GM21576 (cell line): Measurements from ENCODE around the gene REM2.

Source experiments
- ATAC-seq: cut with Tn5 transposase; IDR thresholded peaks from one replicate; pipeline ENCODE4 v1.9.1; 2021; ENCODE audit warnings: mild to moderate bottlenecking, moderate library complexity; ENCODE audit not compliant: unreplicated experiment

The REM2 gene

DNA sequence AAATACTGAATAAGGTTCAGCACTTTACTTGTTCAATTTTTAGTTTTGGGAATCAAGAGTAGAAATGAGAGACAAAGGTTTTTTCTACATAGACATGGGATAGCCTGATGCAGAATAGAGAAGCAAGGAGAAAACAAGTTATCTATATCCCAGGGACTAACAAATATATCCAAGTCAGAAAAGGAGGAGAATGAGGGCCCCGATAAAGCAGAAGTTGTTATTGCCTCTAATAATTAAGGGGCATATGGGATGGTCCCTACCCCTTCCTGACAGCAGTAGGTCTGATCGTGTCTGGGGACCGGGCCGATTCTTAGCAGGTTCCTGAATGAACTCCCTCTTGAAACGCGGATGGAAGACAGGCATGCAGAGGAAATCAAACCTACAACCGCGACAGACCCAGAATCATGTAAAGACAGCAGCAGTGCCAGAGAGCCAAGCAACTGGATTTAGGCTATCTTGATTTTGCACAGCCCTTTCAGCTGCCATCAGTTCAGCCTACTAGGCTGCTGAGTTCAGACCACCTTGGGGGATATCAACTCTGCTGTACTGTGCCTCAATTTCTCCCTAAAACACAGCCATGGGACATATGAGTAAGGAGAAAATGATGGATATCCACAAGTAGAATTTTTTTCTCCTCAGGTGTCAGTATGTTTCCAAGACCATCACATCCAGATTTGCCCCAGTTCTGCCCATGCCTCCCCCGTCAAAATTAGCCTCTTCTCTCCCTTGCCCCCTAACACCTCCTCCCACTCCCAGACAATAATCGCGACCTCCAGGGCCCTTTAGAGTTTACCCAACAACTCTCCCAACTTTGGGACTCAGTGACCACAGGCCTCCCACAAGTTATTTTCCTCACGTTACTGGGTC lies 45.4 kb downstream of the REM2 start:
- no peak for ATAC-seq

DNA sequence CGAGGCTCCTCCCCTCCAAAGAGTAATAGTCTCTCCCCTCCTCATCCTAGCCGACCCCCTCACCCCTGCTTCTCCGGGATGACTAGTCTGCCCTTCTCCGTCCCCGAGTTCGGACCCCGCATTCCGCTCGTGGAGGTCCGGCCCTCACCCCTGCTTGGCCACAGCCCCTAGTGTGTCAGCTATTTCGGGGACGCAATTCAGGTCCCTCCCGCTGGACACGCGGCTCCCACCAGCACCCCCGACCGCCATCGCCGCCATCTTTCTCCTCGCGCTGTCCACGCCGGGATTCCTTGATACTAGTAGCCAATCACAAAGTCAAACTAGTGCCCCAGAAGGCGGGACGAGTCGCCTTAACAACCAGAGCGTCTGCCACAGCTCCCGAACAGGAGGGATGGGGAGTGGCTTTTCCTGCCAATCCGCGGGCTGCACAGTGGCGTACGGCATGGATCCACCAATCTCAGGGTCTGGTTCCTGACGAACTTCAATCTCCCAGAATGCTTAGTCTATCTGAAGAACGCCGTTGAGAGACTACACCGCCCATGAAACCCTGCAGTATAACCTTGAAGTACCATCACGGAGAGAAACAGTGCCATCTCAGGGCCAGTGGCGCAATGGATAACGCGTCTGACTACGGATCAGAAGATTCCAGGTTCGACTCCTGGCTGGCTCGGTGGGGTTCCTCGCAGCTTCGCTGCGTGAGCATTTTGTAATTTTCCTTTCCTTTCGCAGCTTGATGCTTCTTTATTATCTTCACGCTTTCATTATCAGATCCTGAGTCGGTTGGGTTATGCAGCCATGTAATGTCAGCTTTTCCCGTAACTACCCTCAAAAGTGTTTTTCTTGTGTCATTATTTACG lies 46.3 kb downstream of the REM2 start, which contains the start of gene PRMT5:
Gene PRMT5, minus strand, starts transcription at position 273 of the 857 bp plus-strand sequence. Its CDS starts 15 bp downstream, at position 258.
- peak; percentile 95 for ATAC-seq

DNA sequence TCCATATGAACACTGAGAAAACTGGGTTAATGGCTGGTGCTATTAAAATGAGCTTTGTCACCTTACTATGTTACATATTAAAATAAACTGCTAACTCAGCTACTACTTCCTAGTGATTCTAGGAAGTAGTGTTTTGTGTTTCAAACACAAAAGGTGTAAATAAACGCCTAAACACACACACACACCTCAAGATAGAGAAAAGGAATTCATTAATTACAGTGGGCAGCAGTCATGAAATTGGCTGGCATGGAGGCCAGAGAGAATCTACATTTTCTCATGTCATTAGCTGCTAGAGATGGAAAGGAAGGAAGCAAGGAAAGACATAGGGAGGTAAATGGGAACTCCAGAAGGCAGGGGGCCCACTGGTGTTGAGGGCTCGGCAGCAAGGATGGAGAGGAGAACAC lies 46.9 kb downstream of the REM2 start:
- no peak for ATAC-seq

DNA sequence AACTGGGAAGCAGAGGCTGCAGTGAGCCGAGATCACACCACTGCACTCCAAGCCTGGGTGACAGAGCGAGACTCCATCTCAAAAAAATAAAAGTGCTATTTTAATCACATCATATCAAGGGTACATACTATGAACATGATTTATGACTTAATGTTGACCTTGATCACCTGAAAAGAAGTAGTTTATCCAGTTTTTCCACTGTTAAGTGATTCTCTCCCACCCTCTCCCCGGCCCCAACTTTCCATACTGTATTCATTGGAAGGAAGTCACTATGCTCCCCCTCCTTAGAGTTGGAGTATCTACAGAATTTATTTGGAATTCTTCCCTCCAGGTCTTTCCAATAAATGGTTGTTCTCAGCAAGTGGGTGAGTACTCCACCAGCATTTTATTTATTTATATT lies 49.1 kb downstream of the REM2 start:
- no peak for ATAC-seq

DNA sequence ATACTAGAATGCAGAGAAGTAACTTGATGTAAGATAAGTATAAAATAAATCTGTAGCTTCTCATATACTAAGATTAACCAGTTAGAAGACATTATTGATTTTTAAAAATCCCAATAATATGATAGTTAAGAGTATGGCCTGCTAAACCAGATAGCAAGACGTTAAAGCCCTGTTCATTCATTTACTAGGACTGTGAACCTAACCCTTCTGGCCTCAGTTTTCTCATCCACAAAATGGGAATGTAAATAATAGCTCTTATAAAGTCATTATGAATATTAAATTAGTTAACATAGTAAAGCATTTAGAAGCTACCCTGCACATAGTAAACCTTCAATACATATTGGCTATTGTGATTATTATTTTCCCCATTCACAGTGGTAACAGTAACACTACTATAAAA lies 52.1 kb downstream of the REM2 start:
- ATAC-seq, result no peak
